Endothelial cell of umbilical vein (primary cell): ENCODE results near the gene FAM43B. TPM values are rescaled to one million over a fixed set of nuclear protein-coding genes. Genes with fewer than 3 reads are reported as not detected.
"Not testable (repeated sequence)": the region's sequence is repeated elsewhere in the genome, so short reads cannot be mapped to it uniquely, and the experiment has no call there.

Experiments used
- BruUV-seq: library from RNA; stranded (reverse); fragments of 400-500 nt; replicated peaks from 2 replicates; lab custom pipeline; 2021; lab: Mats Ljungman, UMichigan
- CTCF ChIA-PET: fragments of 300-600, 350-600 bp; sonication (Branson Sonifier 250); formaldehyde crosslinking; loops from one replicate; lab custom pipeline; 2021; ENCODE audit warnings: antibody characterized with exemption, inconsistent platforms; lab: Charles Lee
- POLR2A ChIA-PET: fragments of 300-600, 350-600 bp; sonication (Branson Sonifier 250); formaldehyde crosslinking; loops from one replicate; lab custom pipeline; 2021; ENCODE audit warnings: antibody characterized with exemption, inconsistent platforms; lab: Charles Lee
- DNase-seq: peaks from one replicate; pipeline ENCODE4 v3.0.0-alpha.2; 2011; ENCODE audit warnings: low read depth, low spot score
- FAIRE-seq: peaks from 2 replicates; lab custom pipeline; 2011; peaks lifted over from hg19 to GRCh38; lab: Jason Lieb, UNC
- H2AFZ ChIP-seq: 2 replicates; pipeline ENCODE4 v1.6.0; 2012; ENCODE audit warnings: low read depth, low read length, control low read depth, inconsistent platforms
- H3K27ac ChIP-seq: 2 replicates; pipeline ENCODE4 v1.5.1; 2011; ENCODE audit warnings: low read depth, mild to moderate bottlenecking, control low read depth, low read length, moderate library complexity; ENCODE audit not compliant: insufficient read depth
- H3K27me3 ChIP-seq, 2 experiments: 2 replicates each; pipeline versions ENCODE4 v1.6.0 to v1.6.1; 2011; ENCODE audit warnings: low read length in 2 of 2, mixed read lengths in 1 of 2; ENCODE audit not compliant: control insufficient read depth in 2 of 2, insufficient read depth in 2 of 2
- H3K36me3 ChIP-seq, 2 experiments: 2 replicates in 1 of 2; 3 replicates in 1 of 2; pipeline ENCODE4 v1.5.1; 2011; ENCODE audit warnings: low read length in 2 of 2, mild to moderate bottlenecking in 1 of 2, moderate library complexity in 1 of 2; ENCODE audit not compliant: control insufficient read depth in 2 of 2, insufficient read depth in 2 of 2; ENCODE audit errors: extremely low read depth in 1 of 2
- H3K4me1 ChIP-seq: 3 replicates; pipeline ENCODE4 v1.5.1; 2011; ENCODE audit warnings: mild to moderate bottlenecking, low read length; ENCODE audit not compliant: control insufficient read depth, insufficient read depth; ENCODE audit errors: extremely low read depth
- H3K4me2 ChIP-seq: 2 replicates; pipeline ENCODE4 v1.6.1; 2011; ENCODE audit warnings: low read length, control low read depth, mixed read lengths; ENCODE audit not compliant: insufficient read depth
- H3K4me3 ChIP-seq, 3 experiments: fragments of 200-600 bp in 1 of 3; sonication (generic), shearing (Covaris generic) in 1 of 3; replicated peaks in 1 of 3; 2 replicates each; pipeline ENCODE4 v1.5.1; 2011 to 2016; ENCODE audit warnings: control low read depth in 3 of 3, low read length in 3 of 3, mild to moderate bottlenecking in 2 of 3, inconsistent platforms in 1 of 3, low read depth in 1 of 3, moderate library complexity in 1 of 3; ENCODE audit not compliant: insufficient read depth in 1 of 3
- H3K79me2 ChIP-seq: 2 replicates; pipeline ENCODE4 v1.6.0; 2012; ENCODE audit warnings: low read length, inconsistent platforms; ENCODE audit not compliant: control insufficient read depth, insufficient read depth
- H3K9ac ChIP-seq: replicated peaks from 2 replicates; pipeline ENCODE3; 2011; ENCODE audit warnings: low read length, control low read depth; ENCODE audit not compliant: insufficient read depth; ENCODE audit errors: extremely low read depth
- H3K9me1 ChIP-seq: replicated peaks from 3 replicates; pipeline ENCODE4 v1.6.0; 2011; ENCODE audit warnings: mild to moderate bottlenecking, low read length; ENCODE audit not compliant: control insufficient read depth, insufficient read depth; ENCODE audit errors: extremely low read depth
- H3K9me3 ChIP-seq: replicated peaks from 2 replicates; pipeline ENCODE4 v1.5.1; 2012; ENCODE audit warnings: low read length, inconsistent platforms; ENCODE audit not compliant: control insufficient read depth, insufficient read depth
- H4K20me1 ChIP-seq: replicated peaks from 2 replicates; pipeline ENCODE3; 2011; ENCODE audit warnings: mild to moderate bottlenecking, low read length; ENCODE audit not compliant: control insufficient read depth, insufficient read depth; ENCODE audit errors: extremely low read depth
- CTCF ChIP-seq, 2 donors: IDR thresholded peaks; 1 replicate in 1 of 2; 2 replicates in 1 of 2; pipeline ENCODE4 v1.5.1; 2011; ENCODE audit warnings: low read length in 2 of 2, mild to moderate bottlenecking in 2 of 2, moderate library complexity in 2 of 2, control low read depth in 1 of 2, inconsistent platforms in 1 of 2, low read depth in 1 of 2; ENCODE audit not compliant: insufficient read depth in 1 of 2; ENCODE audit errors: extremely low read depth in 1 of 2
- EZH2 ChIP-seq: IDR thresholded peaks from 2 replicates; pipeline ENCODE4 v1.6.1; 2012; ENCODE audit warnings: borderline replicate concordance, low read depth, mild to moderate bottlenecking, moderate library complexity, low read length, inconsistent platforms; ENCODE audit not compliant: severe bottlenecking
- FOS ChIP-seq: IDR thresholded peaks from 2 replicates; pipeline ENCODE4 v1.6.1; 2011; ENCODE audit warnings: mild to moderate bottlenecking, low read length, moderate library complexity, borderline replicate concordance; ENCODE audit not compliant: insufficient read depth
- GATA2 ChIP-seq: IDR thresholded peaks from 2 replicates; pipeline ENCODE4 v1.7.0; 2011; ENCODE audit warnings: low read depth, mild to moderate bottlenecking, moderate library complexity, mixed read lengths, low read length; ENCODE audit not compliant: insufficient read length, insufficient read depth
- MAX ChIP-seq: IDR thresholded peaks from 2 replicates; pipeline ENCODE4 v1.6.1; 2011; ENCODE audit not compliant: insufficient read depth, insufficient read length
- dilution Hi-C: fragments of 300-500 bp; cut with MboI; formaldehyde crosslinking; loops from one replicate; pipeline ENCODE4 v1.15.0; 2019; ENCODE audit warnings: low sequenced_read_pairs; ENCODE audit not compliant: extremely low pct_ligation_motif_present
- intact Hi-C: fragments of 100-400 bp; cut with micrococcal nuclease; formaldehyde crosslinking; loops from one replicate; pipeline ENCODE4 v1.10.0; 2022
- polyA plus RNA-seq, 4 experiments: library from polyadenylated mRNA; depleted of rRNA in 3 of 4; stranded (reverse) in 3 of 4; unstranded in 1 of 4; fragments of >200 nt; gene quantifications; 2 replicates each; pipeline versions ENCODE4 v1.2.1 to v1.2.3, GENCODE V29; 2011 to 2012; ENCODE audit warnings: missing spikeins in 1 of 4
- total RNA-seq: library from RNA; stranded (reverse); gene quantifications from 2 replicates; pipeline ENCODE4 v1.2.3, GENCODE V29; 2021

Gene FAM43B
- total and polyA plus RNA-seq, 2 donors (not counting 3 experiments of a cell fraction or from before 2014, with no cell fraction given) = not detected

GRCh38 chr1:20511518-20512428 lies 40.6 kb upstream of the FAM43B start:
- Histone ChIP-seq H3K79me2 (peaks cover 11% of the 10 kb centered on the region), H3K27me3 (peaks cover 2 to 3% of the 10 kb centered on the region in 2 experiments), H3K36me3 (no peaks in the 10 kb centered on the region), H3K4me3 (no peak overlapping the region), H3K4me2 (no peak overlapping the region), H3K4me1 (peaks cover 11% of the 10 kb centered on the region), H3K9me3 (no peaks in the 10 kb centered on the region), H4K20me1 (no peaks in the 10 kb centered on the region), H3K9me1 (no peaks in the 10 kb centered on the region), H3K27ac (no peak overlapping the region), H3K9ac (no peak overlapping the region), H2AFZ (no peak overlapping the region)
- TF ChIP-seq MAX = no peak
- no peak for TF ChIP-seq GATA2
- TF ChIP-seq FOS = no peak
- TF ChIP-seq EZH2 = no peak
- TF ChIP-seq CTCF (IDR thresholded peaks at IDR 0.05; ENCODE audit: extremely low read depth in 1 of 2, insufficient read depth in 1 of 2, low read depth in 1 of 2, low read length in 2 of 2) = no peak
- dilution Hi-C loops (no loop called here), intact Hi-C loops (no loop called here)
- BruUV-seq = no TSS peak
- DNase-seq (no peak), FAIRE-seq (no peak)
- CTCF ChIA-PET = interaction anchor here (0.6 kb wide), 1 partner anchor 121 kb away, joined by 3 read pairs; no protein-coding TSS in a partner anchor
- POLR2A ChIA-PET = no interaction called here

- FAIRE-seq, H2AFZ ChIP-seq, H3K79me2 ChIP-seq, H3K9ac ChIP-seq, BruUV-seq, H3K9me3 ChIP-seq, H4K20me1 ChIP-seq, H3K4me3 ChIP-seq, H3K9me1 ChIP-seq, H3K36me3 ChIP-seq, H3K4me2 ChIP-seq, DNase-seq, POLR2A ChIA-PET, H3K4me1 ChIP-seq, dilution Hi-C loops, H3K27ac ChIP-seq, H3K27me3 ChIP-seq: not testable (repeated sequence)
- intact Hi-C loops = loop anchor here (5.0 to 10.0 kb wide), 2 partner anchors 58 to 675 kb away; no protein-coding TSS in a partner anchor
- CTCF ChIA-PET = interaction anchor here (1.2 to 1.5 kb wide), 2 partner anchors 55 to 114 kb away, joined by 3 read pairs; no protein-coding TSS in a partner anchor
These were observed 32.6 kb upstream of the FAM43B start for GRCh38 chr1:20519609-20520262.
